Activated naive CD4-positive, alpha-beta T cell treated with anti-CD3 and anti-CD28 coated beads, Interleukin-2, amount 50 U/mL, for 24 hours (primary cell): ENCODE data around the gene ZNF780A.
A peak's percentile ranks its signal among the peaks of the same experiment; 100 is the strongest.

Source experiments
- H3K27ac Mint-ChIP-seq: one replicate; pipeline ENCODE4 v1.8.0; 2021; ENCODE audit warnings: mild to moderate bottlenecking, mixed read lengths
- H3K27me3 Mint-ChIP-seq: one replicate; pipeline ENCODE4 v1.8.0; 2021; ENCODE audit warnings: mixed read lengths
- H3K36me3 Mint-ChIP-seq: one replicate; pipeline ENCODE4 v1.8.0; 2021; ENCODE audit warnings: mixed read lengths
- H3K4me1 Mint-ChIP-seq: one replicate; pipeline ENCODE4 v1.8.0; 2021; ENCODE audit warnings: mixed read lengths
- H3K4me3 Mint-ChIP-seq: one replicate; pipeline ENCODE4 v1.8.0; 2021; ENCODE audit warnings: mild to moderate bottlenecking, mixed read lengths
- H3K9me3 Mint-ChIP-seq: one replicate; pipeline ENCODE4 v1.8.0; 2021; ENCODE audit warnings: mixed read lengths

Gene ZNF780A

DNA sequence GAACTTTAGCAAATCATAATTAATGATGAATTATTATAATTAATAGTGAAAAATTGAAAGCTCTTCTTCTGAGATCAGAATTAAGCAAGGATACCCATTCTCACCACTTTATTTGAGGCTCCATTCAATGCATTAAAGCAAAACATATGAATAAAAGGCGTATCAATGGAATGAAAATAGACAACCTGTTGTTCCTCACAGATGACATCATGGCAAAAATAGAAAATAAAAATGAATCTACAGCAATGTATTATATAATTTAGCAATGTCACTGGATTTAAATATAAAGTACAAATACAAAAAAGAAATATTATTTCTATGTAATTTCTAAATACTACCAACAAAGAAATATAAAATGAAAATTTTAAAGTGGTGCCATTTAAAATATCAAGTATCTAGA lies 11.1 kb upstream of the ZNF780A start:
- no peak overlapping the region for H3K4me3 Mint-ChIP-seq
- H3K4me1 Mint-ChIP-seq: no peaks in the 10 kb centered on the region
- no peak overlapping the region for H3K27ac Mint-ChIP-seq
- H3K27me3 Mint-ChIP-seq: no peaks in the 10 kb centered on the region
- no peaks in the 10 kb centered on the region for H3K36me3 Mint-ChIP-seq
- no peaks in the 10 kb centered on the region for H3K9me3 Mint-ChIP-seq

DNA sequence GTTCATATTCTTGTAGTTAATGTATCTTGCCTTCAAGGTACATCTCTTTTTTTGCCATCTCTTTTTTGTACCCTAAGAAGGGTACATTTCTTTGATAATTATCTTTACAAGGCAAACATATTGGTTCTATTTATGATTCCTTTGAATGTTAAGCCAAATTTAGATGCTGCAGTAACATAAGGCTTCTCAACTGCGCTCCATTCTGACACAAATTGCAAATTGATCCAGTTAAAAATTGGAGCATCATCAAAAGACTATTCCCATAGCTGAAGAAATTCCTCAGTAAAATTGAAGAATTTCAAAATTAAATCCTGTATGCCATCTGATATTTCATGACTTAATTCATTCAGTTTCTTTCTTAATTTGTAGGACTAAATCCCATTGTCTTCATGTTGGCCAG lies 2.7 kb upstream of the ZNF780A start:
- H3K4me3 Mint-ChIP-seq: no peak overlapping the region
- no peak overlapping the region for H3K27ac Mint-ChIP-seq
- no peaks in the 10 kb centered on the region for H3K9me3 Mint-ChIP-seq
- H3K36me3 Mint-ChIP-seq: peaks cover 9% of the 10 kb centered on the region
- H3K4me1 Mint-ChIP-seq: peaks cover 34% of the 10 kb centered on the region
- H3K27me3 Mint-ChIP-seq: peaks cover 7% of the 10 kb centered on the region

- Mint-ChIP-seq H3K4me3 (peak overlapping the region; percentile 100), H3K4me1 (peaks cover 50% of the 10 kb centered on the region), H3K27ac (peak overlapping the region; percentile 99), H3K27me3 (peaks cover 7% of the 10 kb centered on the region), H3K36me3 (peaks cover 17% of the 10 kb centered on the region), H3K9me3 (no peaks in the 10 kb centered on the region)
Observed at GRCh38 chr19:40091205-40092129, 724 bp upstream of the ZNF780A start.

DNA sequence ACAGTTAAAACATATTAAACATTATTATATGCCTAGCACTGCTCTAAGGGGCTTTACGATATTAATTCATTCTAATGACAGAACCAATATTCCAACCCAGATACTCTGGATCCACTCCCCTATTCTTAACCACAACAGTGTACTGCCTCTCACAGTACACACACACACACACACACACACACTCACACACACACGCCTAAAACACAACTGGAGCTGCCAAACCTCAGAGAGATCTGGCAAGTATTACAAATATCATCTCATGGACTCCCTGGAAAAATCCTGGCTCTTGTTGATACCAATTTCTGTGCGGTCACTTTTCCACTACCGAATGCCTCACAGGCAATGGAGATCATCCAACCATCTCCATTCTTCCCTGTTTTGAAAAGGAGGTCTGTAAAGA lies 1.3 kb downstream of the ZNF780A start:
- peak overlapping the region; percentile 100 for H3K4me3 Mint-ChIP-seq
- peaks cover 50% of the 10 kb centered on the region for H3K4me1 Mint-ChIP-seq
- peak overlapping the region; percentile 99 for H3K27ac Mint-ChIP-seq

GRCh38 chr19:40088299-40089047 lies 2.3 kb downstream of the ZNF780A start:
- H3K9me3 Mint-ChIP-seq: no peaks in the 10 kb centered on the region
- H3K4me3 Mint-ChIP-seq: peak overlapping the region; percentile 40
- H3K27ac Mint-ChIP-seq: peak overlapping the region; percentile 77

More for the DNA sequence above, 1.3 kb downstream of the ZNF780A start:
- H3K9me3 Mint-ChIP-seq: no peaks in the 10 kb centered on the region
- peaks cover 11% of the 10 kb centered on the region for H3K36me3 Mint-ChIP-seq
- H3K27me3 Mint-ChIP-seq: peaks cover under 1% of the 10 kb centered on the region

DNA sequence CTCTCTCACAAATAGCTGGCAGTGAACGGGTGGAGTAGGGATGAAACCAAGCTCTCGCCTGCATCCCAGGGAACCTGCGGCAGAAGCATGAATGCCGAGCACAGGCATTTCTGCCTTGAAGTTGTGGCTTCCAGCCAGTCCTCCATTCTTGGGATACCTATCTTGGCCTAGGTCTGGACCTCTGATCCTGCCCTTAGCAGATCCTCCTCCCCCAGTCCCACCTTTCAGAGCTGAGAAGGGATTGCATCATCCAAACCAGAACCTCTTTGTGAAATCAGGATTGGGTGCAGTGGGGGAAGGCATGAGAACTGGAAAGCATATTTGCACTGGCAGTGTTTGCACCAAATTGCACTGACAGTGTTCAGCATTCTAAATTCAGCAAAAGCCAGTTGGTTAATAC lies 5.8 kb downstream of the ZNF780A start:
- Mint-ChIP-seq H3K27me3 (no peaks in the 10 kb centered on the region), H3K4me1 (peaks cover 31% of the 10 kb centered on the region), H3K4me3 (no peak overlapping the region), H3K27ac (peak overlapping the region; percentile 39), H3K9me3 (no peaks in the 10 kb centered on the region), H3K36me3 (peaks cover 32% of the 10 kb centered on the region)

More at GRCh38 chr19:40088299-40089047, 2.3 kb downstream of the ZNF780A start:
- Mint-ChIP-seq H3K4me1 (peaks cover 50% of the 10 kb centered on the region), H3K36me3 (peaks cover 13% of the 10 kb centered on the region), H3K27me3 (no peaks in the 10 kb centered on the region)

- Mint-ChIP-seq H3K9me3 (peaks cover 26% of the 10 kb centered on the region), H3K27ac (no peak overlapping the region), H3K4me3 (no peak overlapping the region), H3K36me3 (peaks cover 54% of the 10 kb centered on the region), H3K4me1 (no peaks in the 10 kb centered on the region), H3K27me3 (no peaks in the 10 kb centered on the region)
Observed at GRCh38 chr19:40081411-40081810, 9.3 kb downstream of the ZNF780A start.

DNA sequence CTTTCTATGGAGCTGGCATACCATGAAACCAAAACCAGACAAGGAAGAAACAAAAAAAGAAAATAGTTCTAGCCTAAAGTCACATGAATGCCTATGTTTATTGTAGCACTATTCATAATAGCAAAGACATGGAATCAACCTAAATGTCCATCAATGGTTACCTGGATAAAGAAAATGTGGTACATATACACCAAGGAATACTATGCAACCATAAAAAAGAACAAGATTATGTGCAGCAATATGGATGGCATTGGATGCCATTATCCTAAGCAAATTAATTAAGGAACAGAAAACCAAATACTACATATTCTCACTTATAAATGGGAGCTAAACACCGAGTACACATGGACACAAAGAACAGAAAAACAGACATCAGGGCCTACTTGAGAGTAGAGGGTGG lies 10.5 kb downstream of the ZNF780A start:
- Mint-ChIP-seq H3K27ac (no peak overlapping the region), H3K27me3 (no peaks in the 10 kb centered on the region), H3K9me3 (peaks cover 26% of the 10 kb centered on the region), H3K4me1 (no peaks in the 10 kb centered on the region), H3K4me3 (no peak overlapping the region), H3K36me3 (peaks cover 65% of the 10 kb centered on the region)

- H3K27me3 Mint-ChIP-seq: no peaks in the 10 kb centered on the region
- peaks cover 26% of the 10 kb centered on the region for H3K9me3 Mint-ChIP-seq
- peaks cover 82% of the 10 kb centered on the region for H3K36me3 Mint-ChIP-seq
- no peak overlapping the region for H3K27ac Mint-ChIP-seq
- H3K4me3 Mint-ChIP-seq: no peak overlapping the region
- no peaks in the 10 kb centered on the region for H3K4me1 Mint-ChIP-seq
Observed at GRCh38 chr19:40078377-40078776, 12.4 kb downstream of the ZNF780A start.

DNA sequence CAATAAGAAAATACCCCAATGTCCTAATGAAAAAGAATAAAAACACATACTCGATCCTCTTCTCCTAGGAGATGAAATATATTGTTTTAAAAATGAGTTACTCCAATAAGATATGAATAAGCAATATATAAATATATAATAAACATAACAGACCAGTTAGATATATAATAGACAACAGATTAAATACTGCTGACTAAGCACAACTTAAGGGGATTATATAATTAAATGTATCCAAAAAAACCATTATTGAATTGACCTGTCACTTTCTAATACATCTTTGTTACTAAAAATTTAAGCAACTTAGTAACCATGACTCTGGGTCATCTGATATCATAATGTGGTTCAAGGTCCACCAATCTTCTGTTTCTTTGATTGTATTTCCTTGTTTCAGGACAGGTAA lies 20.7 kb downstream of the ZNF780A start:
- no peak overlapping the region for H3K27ac Mint-ChIP-seq
- H3K36me3 Mint-ChIP-seq: peaks cover 41% of the 10 kb centered on the region
- no peak overlapping the region for H3K4me3 Mint-ChIP-seq
- no peaks in the 10 kb centered on the region for H3K4me1 Mint-ChIP-seq
- no peaks in the 10 kb centered on the region for H3K27me3 Mint-ChIP-seq
- H3K9me3 Mint-ChIP-seq: peaks cover 10% of the 10 kb centered on the region

DNA sequence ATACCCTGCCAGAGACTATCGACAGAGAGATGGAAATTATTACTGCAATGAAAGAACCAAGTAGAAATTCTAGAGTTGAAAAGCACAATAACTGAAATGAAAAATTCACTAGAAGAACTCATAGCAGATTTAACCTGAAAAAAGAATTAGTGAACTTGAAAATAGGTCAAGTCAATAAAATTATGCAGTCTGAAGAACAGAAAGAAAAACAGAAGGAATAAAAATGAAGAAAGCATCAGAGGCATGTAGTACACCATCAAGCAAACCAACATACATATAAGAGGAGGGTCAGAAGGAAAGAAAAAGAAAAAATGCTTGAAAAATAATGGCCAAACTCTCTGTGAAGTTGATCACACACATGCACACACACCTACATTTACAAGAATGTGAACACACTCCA lies 31.1 kb downstream of the ZNF780A start:
- no peak overlapping the region for H3K27ac Mint-ChIP-seq
- peaks cover 24% of the 10 kb centered on the region for H3K4me1 Mint-ChIP-seq
- H3K36me3 Mint-ChIP-seq: peaks cover 15% of the 10 kb centered on the region
- H3K27me3 Mint-ChIP-seq: no peaks in the 10 kb centered on the region
- H3K4me3 Mint-ChIP-seq: no peak overlapping the region
- peaks cover 32% of the 10 kb centered on the region for H3K9me3 Mint-ChIP-seq

- Mint-ChIP-seq H3K4me3 (peak overlapping the region; percentile 99), H3K36me3 (peaks cover 23% of the 10 kb centered on the region), H3K27ac (no peak overlapping the region), H3K9me3 (peaks cover 26% of the 10 kb centered on the region), H3K27me3 (no peaks in the 10 kb centered on the region), H3K4me1 (peaks cover 48% of the 10 kb centered on the region)
Observed at GRCh38 chr19:40057166-40057565, 33.6 kb downstream of the ZNF780A start.

GRCh38 chr19:40056505-40056904 lies 34.2 kb downstream of the ZNF780A start:
- peak overlapping the region; percentile 98 for H3K27ac Mint-ChIP-seq

DNA sequence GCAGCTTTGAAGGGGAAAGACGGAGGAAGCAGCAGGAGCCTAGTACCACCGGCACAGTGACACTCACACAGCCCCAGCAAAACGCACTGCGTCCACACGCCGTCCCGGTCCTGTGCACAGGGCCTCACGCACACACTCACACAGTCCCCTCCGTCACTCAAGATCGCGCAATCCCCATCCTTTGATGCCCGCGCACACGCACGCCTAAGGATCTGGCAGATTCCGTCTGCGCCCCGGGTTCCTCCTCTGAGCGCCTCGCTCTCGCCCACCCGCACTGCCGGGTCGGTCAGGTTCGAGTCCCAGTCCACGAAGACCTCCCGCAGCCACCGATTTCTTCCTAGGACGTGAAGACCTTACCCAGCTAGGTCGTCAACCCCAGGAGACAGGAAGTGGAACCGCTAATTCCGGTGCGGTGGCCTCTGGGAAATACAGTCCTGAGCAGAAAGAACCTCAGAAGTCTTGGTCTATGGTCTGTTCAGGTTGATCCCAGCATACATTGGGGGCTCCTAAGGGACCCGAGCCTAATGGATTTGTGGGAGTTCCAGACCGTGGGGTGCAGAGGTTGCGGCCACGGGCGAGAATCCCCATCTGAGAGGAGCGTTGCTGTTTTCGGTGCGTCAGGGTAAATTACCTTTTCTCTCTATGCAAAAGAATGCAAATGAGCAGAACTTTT lies 34.8 kb downstream of the ZNF780A start, which contains the start of gene ZNF780B:
Gene ZNF780B (minus strand): TSS at position 400 of the 673 bp plus-strand sequence. CDS start 5,899 bp downstream, outside the sequence.
- peaks cover 57% of the 10 kb centered on the region for H3K4me1 Mint-ChIP-seq

More at GRCh38 chr19:40056505-40056904, 34.2 kb downstream of the ZNF780A start:
- Mint-ChIP-seq H3K27me3 (no peaks in the 10 kb centered on the region), H3K4me3 (peak overlapping the region; percentile 99), H3K9me3 (peaks cover 24% of the 10 kb centered on the region), H3K36me3 (peaks cover 26% of the 10 kb centered on the region), H3K4me1 (peaks cover 54% of the 10 kb centered on the region)

GRCh38 chr19:40055049-40055448 lies 35.7 kb downstream of the ZNF780A start:
- Mint-ChIP-seq H3K4me3 (peak overlapping the region; percentile 99), H3K9me3 (peaks cover 28% of the 10 kb centered on the region), H3K36me3 (peaks cover 34% of the 10 kb centered on the region), H3K27ac (no peak overlapping the region), H3K4me1 (peaks cover 61% of the 10 kb centered on the region), H3K27me3 (no peaks in the 10 kb centered on the region)

More for the DNA sequence above, 34.8 kb downstream of the ZNF780A start, which contains the start of gene ZNF780B:
- Mint-ChIP-seq H3K9me3 (peaks cover 24% of the 10 kb centered on the region), H3K27ac (peak within 1 kb of the TSS; percentile 98), H3K36me3 (peaks cover 29% of the 10 kb centered on the region), H3K4me3 (peak within 1 kb of the TSS; percentile 99), H3K27me3 (no peaks in the 10 kb centered on the region)
